NCI-H187 treated with DMSO at 0.1 percent for 48 hours (cell line): ENCODE data around the gene GCNT4.

Source experiments
- DNase-seq: peaks from one replicate; lab custom pipeline; 2025; lab: John Stamatoyannopoulos, UW

The GCNT4 gene

GRCh38 chr5:75051217-75051751 lies 1.1 kb downstream of the GCNT4 start:
- no peak for DNase-seq

- no peak for DNase-seq
Measured at GRCh38 chr5:75050415-75050814, 1.9 kb downstream of the GCNT4 start.

- no peak for DNase-seq
Measured at GRCh38 chr5:75049456-75050351, 2.7 kb downstream of the GCNT4 start.

GRCh38 chr5:75048457-75048953 lies 3.9 kb downstream of the GCNT4 start:
- DNase-seq = no peak

GRCh38 chr5:75047356-75047755 lies 5.0 kb downstream of the GCNT4 start:
- no peak for DNase-seq

GRCh38 chr5:75046366-75047142 lies 5.8 kb downstream of the GCNT4 start:
- DNase-seq = no peak

- DNase-seq = no peak
Measured at GRCh38 chr5:75045071-75045470, 7.3 kb downstream of the GCNT4 start.

GRCh38 chr5:75044406-75044805 lies 8.0 kb downstream of the GCNT4 start:
- DNase-seq = no peak

- DNase-seq = no peak
Measured at GRCh38 chr5:75043633-75044264, 8.6 kb downstream of the GCNT4 start.

- DNase-seq = no peak
Measured at GRCh38 chr5:75042522-75042921, 9.8 kb downstream of the GCNT4 start.

- no peak for DNase-seq
Measured at GRCh38 chr5:75040973-75041372, 11.4 kb downstream of the GCNT4 start.

GRCh38 chr5:75037106-75037505 lies 15.3 kb downstream of the GCNT4 start:
- DNase-seq = no peak

GRCh38 chr5:75034137-75034739 lies 18.1 kb downstream of the GCNT4 start:
- DNase-seq = no peak

GRCh38 chr5:75031366-75031765 lies 21.0 kb downstream of the GCNT4 start:
- DNase-seq = no peak

GRCh38 chr5:75028090-75028489 lies 24.3 kb downstream of the GCNT4 start:
- DNase-seq = no peak

GRCh38 chr5:75023368-75024159 lies 28.8 kb downstream of the GCNT4 start:
- DNase-seq = no peak

- no peak for DNase-seq
Measured at GRCh38 chr5:75021800-75022199, 30.6 kb downstream of the GCNT4 start.

GRCh38 chr5:75021219-75021618 lies 31.1 kb downstream of the GCNT4 start:
- DNase-seq = no peak

GRCh38 chr5:75020016-75020656 lies 32.2 kb downstream of the GCNT4 start:
- DNase-seq = no peak

- no peak for DNase-seq
Measured at GRCh38 chr5:75018805-75019587, 33.4 kb downstream of the GCNT4 start.
